Testis (tissue), 3 donors: Measurements from ENCODE around the gene OR11G2. TPM values are rescaled to one million over a fixed set of nuclear protein-coding genes. Genes with fewer than 3 reads are reported as not detected.
"Not testable (repeated sequence)": the region's sequence is repeated elsewhere in the genome, so short reads cannot be mapped to it uniquely, and the experiment has no call there.

Experiments
- DNase-seq: peaks from one replicate; pipeline ENCODE4 v3.0.0-alpha.2; 2019
- H3K27ac ChIP-seq, 2 donors: fragments of 200-600 bp; sonication (generic); one replicate each; pipeline ENCODE4 v1.5.1; 2019
- H3K27me3 ChIP-seq: fragments of 200-600 bp; sonication (generic); one replicate; pipeline ENCODE4 v1.5.1; 2019
- H3K36me3 ChIP-seq: fragments of 200-600 bp; sonication (generic); one replicate; pipeline ENCODE4 v1.5.1; 2017; ENCODE audit warnings: low read depth; ENCODE audit errors: missing control alignments
- H3K4me1 ChIP-seq: fragments of 200-600 bp; sonication (generic); one replicate; pipeline ENCODE4 v1.5.1; 2019
- H3K4me3 ChIP-seq, 2 donors: fragments of 200-600 bp; sonication (generic); one replicate each; pipeline ENCODE4 v1.5.1; 2017 to 2019
- H3K9me3 ChIP-seq: fragments of 200-600 bp; sonication (generic); one replicate; pipeline ENCODE4 v1.5.1; 2017
- POLR2A ChIP-seq: fragments of 450-650 bp; IDR thresholded peaks from one replicate; pipeline ENCODE4 v1.6.1; 2017; ENCODE audit warnings: antibody characterized with exemption, mild to moderate bottlenecking, moderate library complexity
- WGBS, 2 donors: methylation state at CpG; one replicate each; pipeline ENCODE4 v1.1.5; 2018; 5-methylcytosine and 5-hydroxymethylcytosine counted together
- intact Hi-C: fragments of 100-400 bp; cut with DNase I; formaldehyde crosslinking; loops from one replicate; pipeline ENCODE4 v1.15.1; 2023; ENCODE audit warnings: low total_unique reads
- polyA plus RNA-seq: library from polyadenylated mRNA; stranded (reverse); fragments of 350-450 nt; fragmentation: Illumina TruSeq; extraction: RNeasy Lipid Tissue Mini Kit (QIAGEN cat#74804); gene quantifications from one replicate; pipeline ENCODE4 v1.2.3, GENCODE V29; 2014; ENCODE audit warnings: low read depth, low replicate concordance; ENCODE audit not compliant: insufficient read depth
- total RNA-seq, 2 donors: library from RNA; depleted of rRNA; stranded (reverse); fragments of >200 nt; gene quantifications; one replicate each; pipeline ENCODE4 v1.2.3, GENCODE V29; 2016
- TF ChIP-seq, protein P1 (sequence below), 3 experiments: fragments of 450-650 bp in 2 of 3; fragments of 200-600 bp in 1 of 3; sonication (generic) in 1 of 3; IDR thresholded peaks; one replicate each; pipeline ENCODE4 v1.5.1; 2016 to 2019; ENCODE audit warnings: antibody characterized with exemption in 3 of 3, mild to moderate bottlenecking in 2 of 3, moderate library complexity in 1 of 3

The OR11G2 gene
- total and polyA plus RNA-seq, 3 donors from 2014 or later, result not detected

DNA sequence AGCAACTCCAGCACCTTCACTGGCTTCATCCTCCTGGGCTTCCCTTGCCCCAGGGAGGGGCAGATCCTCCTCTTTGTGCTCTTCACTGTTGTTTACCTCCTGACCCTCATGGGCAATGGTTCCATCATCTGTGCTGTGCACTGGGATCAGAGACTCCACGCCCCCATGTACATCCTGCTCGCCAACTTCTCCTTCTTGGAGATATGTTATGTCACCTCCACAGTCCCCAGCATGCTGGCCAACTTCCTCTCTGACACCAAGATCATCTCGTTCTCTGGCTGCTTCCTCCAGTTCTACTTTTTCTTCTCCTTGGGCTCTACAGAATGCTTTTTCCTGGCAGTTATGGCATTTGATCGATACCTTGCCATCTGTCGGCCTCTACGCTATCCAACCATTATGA lies 6.8 kb downstream of the OR11G2 start:
- no peak for DNase-seq
- TF ChIP-seq POLR2A, result no peak
- TF ChIP-seq, protein P1, sequence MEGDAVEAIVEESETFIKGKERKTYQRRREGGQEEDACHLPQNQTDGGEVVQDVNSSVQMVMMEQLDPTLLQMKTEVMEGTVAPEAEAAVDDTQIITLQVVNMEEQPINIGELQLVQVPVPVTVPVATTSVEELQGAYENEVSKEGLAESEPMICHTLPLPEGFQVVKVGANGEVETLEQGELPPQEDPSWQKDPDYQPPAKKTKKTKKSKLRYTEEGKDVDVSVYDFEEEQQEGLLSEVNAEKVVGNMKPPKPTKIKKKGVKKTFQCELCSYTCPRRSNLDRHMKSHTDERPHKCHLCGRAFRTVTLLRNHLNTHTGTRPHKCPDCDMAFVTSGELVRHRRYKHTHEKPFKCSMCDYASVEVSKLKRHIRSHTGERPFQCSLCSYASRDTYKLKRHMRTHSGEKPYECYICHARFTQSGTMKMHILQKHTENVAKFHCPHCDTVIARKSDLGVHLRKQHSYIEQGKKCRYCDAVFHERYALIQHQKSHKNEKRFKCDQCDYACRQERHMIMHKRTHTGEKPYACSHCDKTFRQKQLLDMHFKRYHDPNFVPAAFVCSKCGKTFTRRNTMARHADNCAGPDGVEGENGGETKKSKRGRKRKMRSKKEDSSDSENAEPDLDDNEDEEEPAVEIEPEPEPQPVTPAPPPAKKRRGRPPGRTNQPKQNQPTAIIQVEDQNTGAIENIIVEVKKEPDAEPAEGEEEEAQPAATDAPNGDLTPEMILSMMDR (IDR thresholded peaks at IDR 0.05), result no peak
- Histone ChIP-seq H3K4me1 (no peaks in the 10 kb centered on the region), H3K36me3 (no peaks in the 10 kb centered on the region), H3K27me3 (no peaks in the 10 kb centered on the region), H3K4me3 (no peak overlapping the region), H3K27ac (no peak overlapping the region), H3K9me3 (no peaks in the 10 kb centered on the region)
- intact Hi-C loops, result no loop called here
- 79 to 81% methylated on average over 5 of the region's 6 CpGs for WGBS, 2 donors

DNA sequence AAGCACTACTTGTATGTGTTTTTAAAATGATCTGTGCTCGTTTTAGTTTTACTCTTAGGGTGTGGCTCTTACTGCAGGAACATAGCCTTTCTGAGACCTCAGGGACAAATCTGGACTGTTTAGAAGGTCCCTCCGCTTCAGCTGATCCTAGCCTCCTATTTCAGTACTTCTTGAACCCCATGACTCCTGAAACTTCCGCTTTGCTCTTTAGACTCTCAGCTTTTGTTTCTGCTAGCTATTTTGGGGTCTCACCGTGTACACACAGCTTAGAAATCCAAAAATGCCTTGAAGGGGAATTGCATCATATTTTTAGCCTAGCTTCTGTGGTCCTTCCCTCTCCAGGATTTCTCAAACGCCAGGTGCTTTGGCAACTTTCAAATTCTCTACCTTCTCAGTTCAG lies 8.3 kb downstream of the OR11G2 start:
- Histone ChIP-seq H3K27ac (no peak overlapping the region), H3K36me3 (no peaks in the 10 kb centered on the region), H3K4me3 (no peak overlapping the region), H3K9me3 (no peaks in the 10 kb centered on the region), H3K4me1 (no peaks in the 10 kb centered on the region), H3K27me3 (no peaks in the 10 kb centered on the region)
- intact Hi-C loops, result no loop called here
- DNase-seq, result no peak
- TF ChIP-seq, protein P1 (IDR thresholded peaks at IDR 0.05), result no peak
- no peak for TF ChIP-seq POLR2A
- 49 to 55% methylated on average over 5 of the region's 5 CpGs for WGBS, 2 donors

DNA sequence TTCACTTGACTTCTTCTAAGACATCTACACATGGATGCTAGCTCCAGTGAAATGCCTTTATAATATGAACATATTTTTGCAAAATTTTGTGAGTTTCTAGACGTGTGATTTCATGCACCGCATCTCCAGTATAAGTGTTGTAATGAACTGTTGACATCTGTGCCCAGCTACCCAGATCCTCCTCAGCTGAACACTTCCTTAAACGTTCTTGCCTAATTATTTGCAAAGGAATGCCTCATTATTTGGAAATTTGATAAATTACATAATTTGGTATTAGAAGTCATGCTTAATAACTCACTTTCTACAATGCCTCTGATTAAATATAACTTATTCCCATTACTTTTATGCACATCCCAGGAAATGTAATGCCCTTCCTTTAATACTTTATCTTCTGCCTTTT lies 14.0 kb downstream of the OR11G2 start:
- no peak overlapping the region for H3K4me3 ChIP-seq
- H3K4me1 ChIP-seq, result no peaks in the 10 kb centered on the region
- 61 to 72% methylated on average over 3 of the region's 3 CpGs for WGBS, 2 donors
- intact Hi-C loops, result no loop called here
- H3K9me3 ChIP-seq, result no peaks in the 10 kb centered on the region
- DNase-seq, result no peak
- TF ChIP-seq POLR2A, result no peak
- TF ChIP-seq, protein P1 (IDR thresholded peaks at IDR 0.05), result no peak
- no peaks in the 10 kb centered on the region for H3K36me3 ChIP-seq
- H3K27ac ChIP-seq, result no peak overlapping the region
- H3K27me3 ChIP-seq, result no peaks in the 10 kb centered on the region

DNA sequence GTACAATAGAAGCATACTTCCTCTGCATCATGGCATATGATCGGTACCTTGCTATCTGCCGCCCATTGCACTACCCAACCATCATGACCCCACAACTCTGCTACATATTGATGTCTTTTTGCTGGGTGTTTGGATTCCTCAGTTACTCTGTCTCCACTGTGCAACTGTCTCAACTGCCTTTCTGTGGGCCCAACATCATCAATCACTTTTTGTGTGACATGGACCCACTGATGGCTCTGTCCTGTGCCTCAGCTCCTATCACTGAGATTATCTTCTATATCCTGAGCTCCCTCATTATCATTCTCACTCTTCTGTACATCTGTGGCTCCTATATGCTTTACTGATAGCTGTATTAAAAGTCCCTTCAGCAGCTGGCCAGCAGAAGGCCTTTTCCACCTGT lies 18.9 kb downstream of the OR11G2 start:
- Histone ChIP-seq H3K27ac (no peak overlapping the region), H3K9me3 (no peaks in the 10 kb centered on the region), H3K36me3 (no peaks in the 10 kb centered on the region), H3K4me3 (no peak overlapping the region), H3K27me3 (no peaks in the 10 kb centered on the region), H3K4me1 (no peaks in the 10 kb centered on the region)
- no peak for DNase-seq
- whole genome bisulfite sequencing, 2 donors, result 96 to 97% methylated on average over 2 of the region's 2 CpGs
- intact Hi-C loops, result no loop called here
- TF ChIP-seq, protein P1 (IDR thresholded peaks at IDR 0.05), result no peak
- no peak for TF ChIP-seq POLR2A

DNA sequence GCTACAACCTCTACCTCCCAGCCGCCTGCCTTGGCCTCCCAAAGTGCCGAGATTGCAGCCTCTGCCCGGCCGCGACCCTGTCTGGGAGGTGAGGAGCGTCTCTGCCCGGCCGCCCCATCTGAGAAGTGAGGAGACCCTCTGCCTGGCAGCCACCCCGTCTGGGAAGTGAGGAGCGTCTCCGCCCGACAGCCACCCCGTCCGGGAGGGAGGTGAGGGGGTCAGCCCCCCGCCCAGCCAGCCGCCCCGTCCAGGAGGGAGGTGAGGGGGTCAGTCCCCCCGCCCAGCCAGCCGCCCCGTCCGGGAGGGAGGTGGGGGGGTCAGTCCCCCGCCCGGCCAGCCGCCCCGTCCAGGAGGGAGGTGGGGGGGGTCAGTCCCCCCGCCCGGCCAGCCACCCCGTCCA lies 21.7 kb downstream of the OR11G2 start:
- DNase-seq, H3K4me1 ChIP-seq, H3K36me3 ChIP-seq, intact Hi-C loops, H3K27me3 ChIP-seq, H3K27ac ChIP-seq, H3K9me3 ChIP-seq: not testable (repeated sequence)
- peak overlapping the region; percentile 12 to 32 for H3K4me3 ChIP-seq
- WGBS, 2 donors, result 91 to 100% methylated on average over 5 to 14 of the region's 28 CpGs
